ENCODE results near the gene DOCK8.

Gene DOCK8

GRCh38 chr9:372128-372527 is 157.5 kb downstream of the DOCK8 start:
- no peak for DNase-seq

- DNase-seq: no peak
Observed at GRCh38 chr9:373759-374206, 159.1 kb downstream of the DOCK8 start.

DNA sequence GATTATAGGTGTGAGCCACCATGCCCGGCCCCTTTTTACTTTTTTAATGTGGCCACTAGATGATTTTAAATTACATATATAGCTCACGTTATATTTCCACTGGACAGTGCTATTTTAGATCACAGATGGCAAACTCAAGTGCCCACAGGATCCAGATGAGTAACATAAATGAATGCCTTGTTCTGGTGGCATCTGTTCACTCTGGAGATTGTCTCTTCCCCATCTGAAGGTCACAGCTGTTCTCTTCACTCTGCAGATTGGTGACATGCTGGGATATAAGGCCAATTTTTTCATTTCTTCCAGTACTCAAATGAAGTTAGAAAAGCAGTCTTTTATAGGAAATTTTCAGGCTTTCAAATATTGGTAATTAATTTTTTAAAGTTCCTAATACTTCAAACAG is 160.1 kb downstream of the DOCK8 start:
- no peak for DNase-seq

DNA sequence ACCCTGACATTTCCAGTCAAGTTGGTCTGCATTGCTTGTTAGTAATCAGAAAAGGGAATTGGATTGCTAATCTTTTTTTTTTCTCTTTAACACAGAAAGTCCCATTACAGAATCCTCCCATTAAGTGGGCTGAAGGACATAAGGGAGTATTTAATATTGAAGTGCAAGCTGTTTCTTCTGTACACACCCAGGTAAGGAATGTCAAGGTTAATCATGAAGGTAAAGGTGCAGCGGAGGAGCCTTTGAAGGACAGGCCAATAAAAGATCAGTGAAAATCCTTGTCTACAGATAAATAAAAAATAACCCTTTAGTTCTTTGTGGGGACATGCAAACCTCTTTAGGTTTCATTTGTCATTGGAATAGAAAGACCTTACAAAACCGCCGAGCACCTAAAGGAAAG is 161.4 kb downstream of the DOCK8 start:
- no peak for DNase-seq

DNA sequence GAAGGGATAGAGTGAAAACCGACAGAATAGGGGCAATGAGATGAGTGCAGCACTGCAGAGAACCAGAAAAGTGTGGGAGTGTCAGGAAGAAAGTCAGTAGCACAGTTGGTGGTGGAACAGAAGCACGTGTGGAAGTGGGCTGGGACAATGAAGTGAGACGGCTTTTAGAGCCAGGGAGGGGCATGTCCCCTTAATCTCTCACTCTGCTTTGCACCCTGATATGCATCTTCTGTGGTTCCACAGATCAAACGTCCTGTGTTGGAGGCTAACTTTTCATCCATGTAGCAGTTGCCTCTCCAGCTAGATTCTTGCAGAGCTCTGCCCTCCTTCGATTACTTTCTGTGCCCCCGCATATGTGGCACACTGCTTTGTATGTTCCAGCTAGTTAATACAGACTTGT is 163.6 kb downstream of the DOCK8 start:
- no peak for DNase-seq

DNA sequence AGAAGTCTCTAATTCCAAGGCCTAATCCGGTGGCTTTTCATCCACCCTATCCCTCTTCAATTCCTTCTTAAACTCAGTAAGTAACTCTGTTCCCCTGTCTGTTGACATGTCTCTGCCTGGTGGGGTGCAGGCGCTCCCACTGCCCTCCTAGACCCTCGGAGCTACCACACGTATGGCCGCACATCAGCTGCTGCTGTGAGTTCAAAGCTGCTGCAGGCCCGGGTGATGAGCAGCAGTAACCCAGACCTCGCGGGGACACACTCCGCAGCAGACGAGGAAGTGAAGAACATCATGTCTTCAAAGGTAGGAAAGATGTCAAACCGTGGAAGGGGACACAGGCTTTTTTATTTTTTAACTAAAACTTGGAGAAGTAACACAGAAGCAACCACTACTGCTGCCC is 167.7 kb downstream of the DOCK8 start:
- no peak for DNase-seq

- peak; percentile 54 for DNase-seq
Observed at GRCh38 chr9:385818-386398, 171.2 kb downstream of the DOCK8 start.

DNA sequence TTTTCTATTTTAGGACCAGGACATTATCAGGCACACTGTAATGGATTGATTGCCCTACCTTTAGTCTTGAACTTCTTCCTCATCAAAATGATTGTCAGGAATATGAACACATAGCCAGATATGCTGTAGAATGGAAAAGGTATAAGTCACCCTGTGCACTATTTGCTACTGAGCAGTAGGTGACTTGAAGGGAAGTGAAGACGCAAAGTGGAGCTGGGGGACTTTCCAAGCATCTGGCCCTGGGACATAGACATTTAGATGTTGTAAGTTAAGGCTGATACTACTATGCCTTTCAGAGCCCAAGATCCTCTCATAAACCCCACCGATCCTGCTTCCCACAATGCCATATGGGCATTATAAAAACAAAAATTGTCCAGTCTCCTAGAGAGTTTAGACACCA is 174.5 kb downstream of the DOCK8 start:
- no peak for DNase-seq

- no peak for DNase-seq
Observed at GRCh38 chr9:389758-390157, 175.1 kb downstream of the DOCK8 start.

DNA sequence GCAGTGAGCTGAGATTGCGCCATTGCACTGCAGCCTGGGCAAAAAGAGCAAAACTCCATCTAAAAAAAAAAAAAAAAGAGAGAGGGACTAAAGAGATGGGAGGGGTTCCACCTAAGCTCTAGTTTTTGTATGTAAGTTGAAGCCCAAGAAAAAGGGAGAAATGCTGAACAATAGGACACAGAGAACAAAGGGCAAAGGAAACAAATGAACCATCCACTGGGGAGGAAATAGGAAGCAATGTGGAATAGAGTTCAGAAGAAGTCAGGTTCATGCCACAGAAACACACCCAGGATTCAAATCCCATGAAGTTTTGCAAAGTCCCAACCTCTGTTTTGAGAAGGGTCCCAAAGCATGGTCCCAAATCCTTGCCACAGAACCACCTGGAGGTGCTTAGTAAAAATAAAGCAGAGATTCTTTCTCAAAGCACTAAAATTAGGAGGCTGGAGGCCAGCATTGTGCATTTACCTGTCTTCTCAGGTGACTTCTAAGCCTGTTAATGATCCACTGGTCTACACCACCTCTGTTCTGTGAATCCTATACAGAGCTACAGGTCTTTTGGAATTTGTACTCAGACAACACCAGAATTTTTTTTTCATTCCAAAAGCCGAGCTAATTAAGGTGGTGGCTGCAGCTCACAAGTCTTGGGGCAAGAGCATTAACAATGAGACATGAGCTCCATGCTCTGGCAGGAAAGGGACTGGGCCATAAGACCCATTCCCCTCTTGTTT is 177.6 kb downstream of the DOCK8 start:
- DNase-seq: no peak

DNA sequence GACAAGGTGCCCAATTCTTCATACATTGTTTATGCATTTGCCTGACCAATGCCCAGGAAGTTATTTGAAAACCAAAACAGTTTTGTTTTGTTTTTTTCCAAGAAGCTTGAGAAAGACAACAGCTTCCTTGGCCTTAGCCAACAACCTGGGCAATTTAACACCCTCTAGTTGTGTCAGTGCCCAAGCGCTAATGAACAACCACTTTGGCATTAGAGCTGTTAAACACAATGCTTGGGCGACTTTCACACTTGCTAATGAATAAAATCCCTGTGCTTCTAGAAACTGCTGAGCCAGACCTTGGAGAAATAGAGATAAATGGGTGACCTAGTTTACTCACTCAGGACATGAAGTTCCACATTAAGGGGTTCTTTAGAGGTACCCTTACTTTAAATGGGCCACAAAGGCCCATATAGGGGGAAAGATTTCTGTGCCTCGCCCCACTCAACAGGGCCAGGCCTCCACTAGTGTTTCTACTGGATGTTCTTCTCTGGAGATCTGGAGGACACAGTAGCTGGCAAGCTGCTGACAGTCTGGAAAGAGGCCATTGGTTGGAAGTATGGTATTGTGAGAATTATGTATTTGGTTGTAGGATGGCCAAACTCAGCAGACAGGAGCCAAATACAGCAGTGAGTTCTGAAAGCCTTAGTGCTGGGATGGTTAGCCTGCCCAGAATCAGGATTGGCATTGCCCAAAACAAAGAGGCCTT is 179.8 kb downstream of the DOCK8 start:
- no peak for DNase-seq

DNA sequence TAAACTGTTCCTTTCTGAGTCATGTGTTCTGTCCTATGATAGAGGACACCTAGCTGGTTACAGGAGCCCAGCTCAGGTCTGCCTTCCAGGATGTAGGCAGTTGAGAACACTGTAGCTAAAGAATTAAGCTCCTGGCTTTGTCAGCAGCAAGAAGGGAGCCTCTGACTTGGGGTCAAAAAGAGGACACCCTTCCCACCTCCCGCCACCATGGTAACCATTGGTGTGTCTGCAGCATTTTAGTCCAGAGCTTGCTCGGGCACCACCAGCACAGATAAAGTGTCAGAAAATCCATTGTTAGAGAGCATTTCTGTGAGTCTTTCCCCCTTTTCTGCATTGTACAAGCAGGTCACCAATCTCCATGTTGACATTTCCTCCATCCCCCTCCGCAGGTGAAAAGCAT is 181.7 kb downstream of the DOCK8 start:
- DNase-seq: no peak

GRCh38 chr9:398085-398484 is 183.4 kb downstream of the DOCK8 start:
- no peak for DNase-seq

DNA sequence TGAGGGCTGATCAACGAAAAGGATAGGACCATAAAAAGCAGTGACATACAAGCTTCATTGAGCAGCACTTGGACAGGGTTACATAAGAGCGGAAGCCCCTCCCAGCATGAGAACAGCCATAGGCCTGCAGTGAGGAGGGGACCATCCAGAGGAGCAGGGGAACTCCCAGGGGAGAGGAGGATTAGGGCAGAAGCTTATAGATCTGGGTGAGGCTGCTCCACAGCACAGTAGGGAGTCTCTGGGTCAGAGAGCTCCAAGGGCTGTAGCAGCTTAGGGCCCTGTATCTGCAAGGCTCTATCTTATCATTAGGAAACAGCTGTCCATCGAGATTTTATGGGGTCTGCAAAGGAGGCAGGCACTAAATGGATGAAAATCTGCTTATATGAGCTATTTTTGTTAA is 186.6 kb downstream of the DOCK8 start:
- DNase-seq: no peak

DNA sequence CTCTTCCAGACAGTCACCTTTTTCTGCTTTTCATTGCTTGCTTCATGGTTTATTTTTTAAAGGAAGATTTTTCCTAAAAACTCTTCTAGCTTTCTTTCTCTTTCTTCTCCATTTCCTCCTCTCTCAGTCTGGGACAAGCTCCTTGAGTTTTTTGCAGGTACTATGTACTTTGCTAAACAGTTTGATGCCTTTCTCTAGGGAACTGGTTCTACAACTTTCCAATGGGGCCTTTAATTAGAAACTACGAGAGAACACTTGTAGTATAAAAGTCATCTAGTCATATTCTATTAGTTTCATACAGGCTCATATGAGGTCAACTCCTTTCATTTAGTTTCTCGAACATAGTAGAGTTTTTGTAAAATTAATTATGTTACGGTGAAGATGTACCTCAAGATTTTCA is 189.6 kb downstream of the DOCK8 start:
- peak; percentile 8 for DNase-seq

- no peak for DNase-seq
Observed at GRCh38 chr9:405341-405740, 190.7 kb downstream of the DOCK8 start.

GRCh38 chr9:406886-407654 is 192.4 kb downstream of the DOCK8 start:
- peak; percentile 0 for DNase-seq

GRCh38 chr9:409655-410054 is 195.0 kb downstream of the DOCK8 start:
- DNase-seq: peak; percentile 0

- DNase-seq: no peak
Observed at GRCh38 chr9:414595-414994, 199.9 kb downstream of the DOCK8 start.

GRCh38 chr9:419571-420171 is 205.0 kb downstream of the DOCK8 start:
- no peak for DNase-seq

GRCh38 chr9:421896-422295 is 207.2 kb downstream of the DOCK8 start:
- no peak for DNase-seq

- no peak for DNase-seq
Observed at GRCh38 chr9:426264-426663, 211.6 kb downstream of the DOCK8 start.

DNA sequence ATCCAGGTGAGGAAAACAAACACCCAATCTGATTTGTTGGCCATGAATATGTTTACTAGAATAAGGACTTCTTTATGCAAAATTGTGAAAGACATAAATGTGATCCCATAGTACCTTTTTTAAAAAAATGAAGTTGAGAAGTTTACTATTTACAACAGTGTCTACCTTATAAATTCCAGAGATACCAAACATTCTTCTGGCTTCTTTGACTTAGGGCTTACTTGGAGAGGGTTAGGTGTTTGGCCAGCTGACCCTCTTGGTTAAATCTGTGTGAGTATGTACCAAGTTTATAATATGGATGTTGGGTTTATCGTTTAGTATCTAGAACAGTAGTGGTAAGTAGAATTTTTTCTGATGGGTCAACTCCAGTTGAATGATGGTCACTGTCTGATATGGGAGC is 212.3 kb downstream of the DOCK8 start:
- no peak for DNase-seq
